GM18498 (cell line): ENCODE data around the gene SLC16A11.

Experiments
- ATAC-seq: cut with Tn5 transposase; IDR thresholded peaks from one replicate; pipeline ENCODE4 v1.9.1; 2021; ENCODE audit warnings: mild to moderate bottlenecking, moderate library complexity; ENCODE audit not compliant: unreplicated experiment

SLC16A11 gene

GRCh38 chr17:7027335-7027734 lies 16.6 kb downstream of the SLC16A11 start:
- no peak for ATAC-seq

DNA sequence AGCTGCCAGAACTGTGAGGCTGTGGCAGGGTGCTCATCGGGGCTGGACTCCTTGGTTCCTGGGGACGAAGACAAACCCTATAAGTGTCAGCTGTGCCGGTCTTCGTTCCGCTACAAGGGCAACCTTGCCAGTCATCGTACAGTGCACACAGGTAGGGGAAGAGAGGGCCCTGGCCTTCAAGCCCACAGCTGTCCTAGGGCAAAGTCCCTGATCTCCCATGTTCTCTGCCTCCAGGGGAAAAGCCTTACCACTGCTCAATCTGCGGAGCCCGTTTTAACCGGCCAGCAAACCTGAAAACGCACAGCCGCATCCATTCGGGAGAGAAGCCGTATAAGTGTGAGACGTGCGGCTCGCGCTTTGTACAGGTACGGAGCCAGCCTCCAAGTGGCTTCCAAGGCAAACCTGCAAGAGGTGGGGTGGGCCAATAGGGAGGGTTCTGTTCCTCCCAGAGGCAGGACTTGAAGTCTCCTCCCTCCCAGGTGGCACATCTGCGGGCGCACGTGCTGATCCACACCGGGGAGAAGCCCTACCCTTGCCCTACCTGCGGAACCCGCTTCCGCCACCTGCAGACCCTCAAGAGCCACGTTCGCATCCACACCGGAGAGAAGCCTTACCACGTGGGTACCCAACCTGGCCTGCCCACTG lies 17.3 kb downstream of the SLC16A11 start:
- no peak for ATAC-seq

GRCh38 chr17:7025245-7025644 lies 18.6 kb downstream of the SLC16A11 start:
- no peak for ATAC-seq

- ATAC-seq = no peak
Measured at GRCh38 chr17:7024402-7024785, 19.5 kb downstream of the SLC16A11 start.

- ATAC-seq = peak; percentile 51
Measured at GRCh38 chr17:7023576-7024401, 20.1 kb downstream of the SLC16A11 start.

DNA sequence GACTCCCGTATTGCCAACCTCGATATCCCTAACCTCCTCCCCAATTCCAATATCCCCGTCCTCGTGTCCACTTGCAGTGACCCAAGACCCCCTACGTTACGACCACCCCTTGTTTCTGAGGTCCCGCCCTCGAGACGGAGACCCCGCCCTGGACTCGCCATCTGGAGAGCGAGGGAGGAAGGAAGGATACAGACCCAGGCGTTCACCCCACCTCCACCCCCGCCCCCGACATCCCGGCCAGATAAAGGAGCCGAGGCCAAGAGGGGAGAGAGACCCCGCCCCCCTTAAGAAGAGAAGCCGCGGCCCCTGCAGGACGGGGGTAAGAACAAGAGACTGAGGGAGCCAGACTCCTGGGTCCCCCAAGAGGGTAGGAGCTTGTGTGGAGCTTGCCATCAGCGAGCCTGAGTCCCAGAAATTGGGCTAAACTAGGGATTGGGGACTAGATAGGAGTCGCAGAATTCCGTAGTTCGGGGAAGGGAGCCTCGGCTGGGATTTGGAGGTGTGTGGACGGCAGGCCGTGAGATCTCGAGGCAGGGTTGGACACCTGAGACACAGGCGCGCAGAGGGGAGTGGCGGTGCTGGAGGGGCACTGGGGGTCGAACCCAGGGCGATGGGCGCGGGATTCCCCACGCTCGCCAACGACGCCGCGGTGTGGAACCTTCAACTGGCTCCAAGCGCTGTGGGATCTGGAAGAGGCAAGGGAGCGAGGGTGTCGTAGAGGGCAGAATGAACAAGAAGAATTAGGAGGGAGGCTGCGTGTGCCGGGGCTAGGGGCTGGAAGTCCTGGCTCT lies 20.9 kb downstream of the SLC16A11 start, which contains the start of gene BCL6B:
Gene BCL6B, plus strand, starts transcription at position 270 of the 791 bp plus-strand sequence. CDS start 622 bp downstream, outside the sequence.
- no peak for ATAC-seq

DNA sequence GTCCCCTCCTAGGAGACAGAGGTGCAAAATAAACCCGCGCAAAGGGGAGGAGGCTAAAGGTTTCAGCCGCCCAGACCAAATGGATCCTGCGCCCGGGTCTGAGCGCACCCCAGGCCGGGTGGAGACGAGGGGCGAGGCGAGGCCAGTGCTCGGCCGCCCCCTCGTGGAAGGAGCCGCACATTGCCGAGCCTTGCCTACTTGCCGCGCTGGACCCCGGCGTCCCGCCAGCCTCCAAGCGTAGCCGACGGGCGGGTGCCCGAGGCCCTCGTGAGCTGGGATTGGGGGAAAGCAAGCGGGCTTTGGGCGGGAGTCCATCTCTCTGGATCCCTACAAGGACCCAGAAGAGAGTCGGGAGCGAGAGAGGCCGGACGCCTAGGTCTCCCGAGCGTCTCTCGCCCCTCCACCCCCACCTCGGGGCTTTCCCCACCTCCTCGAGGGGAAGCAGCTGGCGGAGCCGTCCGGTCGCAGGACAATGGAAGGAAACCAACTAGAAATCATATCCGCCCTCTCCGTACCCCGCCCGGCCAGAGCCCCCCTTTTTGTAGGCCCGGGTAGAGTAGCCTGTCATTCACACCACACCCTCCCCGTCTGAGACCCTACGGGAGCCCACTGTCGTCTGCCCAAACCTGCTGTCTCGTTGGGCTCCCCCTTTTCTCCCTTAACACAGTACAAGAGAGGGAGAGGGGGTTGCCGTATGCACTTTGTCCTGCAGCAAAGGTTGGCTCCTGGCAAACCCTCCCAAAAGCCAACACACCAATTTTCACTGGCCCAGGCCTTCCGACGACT lies 21.7 kb downstream of the SLC16A11 start:
- ATAC-seq = peak; percentile 62

DNA sequence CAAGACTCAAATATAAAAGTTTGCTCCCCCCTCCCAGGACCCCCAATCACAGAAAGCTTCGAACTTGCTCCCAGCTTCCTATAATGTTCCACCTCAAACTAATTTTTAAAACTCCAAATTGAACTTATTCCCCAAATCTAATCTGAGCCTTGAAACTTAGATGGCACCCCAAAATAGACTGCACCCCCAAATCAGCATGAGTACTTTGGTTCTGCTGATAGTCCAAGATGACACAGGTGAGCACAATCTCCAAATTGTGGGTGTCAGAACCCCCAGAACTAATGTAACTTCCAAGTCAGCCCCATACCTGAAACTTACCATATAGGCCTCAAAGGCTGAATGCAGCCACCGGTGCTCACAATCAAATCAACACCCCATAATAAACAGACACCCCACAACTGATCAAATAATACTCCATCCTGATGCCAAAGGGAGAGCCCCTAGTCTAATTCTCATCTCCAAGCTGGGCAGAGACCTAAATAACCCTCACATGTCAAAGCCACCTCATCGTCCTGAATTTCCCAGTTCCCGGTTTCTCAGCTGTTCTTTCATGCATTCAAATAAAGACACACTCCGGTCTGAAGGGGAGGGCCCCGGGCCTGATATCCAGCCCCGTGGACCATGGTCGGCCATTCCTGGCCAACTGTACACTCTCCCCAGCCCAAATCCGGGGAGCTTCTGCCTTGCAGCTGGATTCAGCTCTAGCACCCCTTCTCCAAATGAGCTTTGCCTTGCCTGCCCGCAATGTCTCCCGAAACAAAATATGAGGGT lies 22.8 kb downstream of the SLC16A11 start:
- no peak for ATAC-seq

DNA sequence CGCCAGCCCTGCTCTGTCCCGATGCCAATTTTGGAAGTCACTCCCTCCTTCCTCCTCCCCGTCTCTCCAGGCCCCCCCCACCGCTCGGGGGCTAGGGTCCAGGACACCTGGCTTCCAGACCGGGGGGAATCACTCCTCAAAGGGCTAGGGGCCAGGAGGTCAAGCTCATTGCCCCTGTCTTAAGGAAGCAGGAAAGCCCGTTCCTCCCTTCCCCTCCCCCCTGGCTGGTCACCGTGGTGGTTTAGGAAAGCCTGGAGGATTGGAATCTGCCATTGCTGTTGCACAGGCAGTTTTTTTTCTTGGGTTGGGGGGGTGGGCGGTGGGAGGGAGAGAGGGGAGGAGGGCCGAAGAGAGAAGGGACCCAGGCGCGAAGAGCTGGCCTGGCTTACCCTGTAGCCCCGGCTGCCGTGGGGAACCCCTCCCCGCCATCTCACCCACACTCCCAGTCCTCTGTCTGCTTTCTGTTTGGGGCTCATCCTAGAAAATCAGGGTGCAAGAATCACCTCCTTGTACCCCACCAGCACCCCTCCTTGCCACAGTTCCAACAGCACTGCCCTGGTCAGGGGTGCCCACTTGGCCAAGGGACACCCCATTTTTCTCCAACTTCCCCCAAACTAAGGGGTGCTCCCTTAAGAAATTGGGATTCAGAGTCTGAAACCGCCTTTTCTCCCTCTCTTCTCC lies 23.9 kb downstream of the SLC16A11 start:
- no peak for ATAC-seq

- ATAC-seq = no peak
Measured at GRCh38 chr17:7019367-7019766, 24.5 kb downstream of the SLC16A11 start.

DNA sequence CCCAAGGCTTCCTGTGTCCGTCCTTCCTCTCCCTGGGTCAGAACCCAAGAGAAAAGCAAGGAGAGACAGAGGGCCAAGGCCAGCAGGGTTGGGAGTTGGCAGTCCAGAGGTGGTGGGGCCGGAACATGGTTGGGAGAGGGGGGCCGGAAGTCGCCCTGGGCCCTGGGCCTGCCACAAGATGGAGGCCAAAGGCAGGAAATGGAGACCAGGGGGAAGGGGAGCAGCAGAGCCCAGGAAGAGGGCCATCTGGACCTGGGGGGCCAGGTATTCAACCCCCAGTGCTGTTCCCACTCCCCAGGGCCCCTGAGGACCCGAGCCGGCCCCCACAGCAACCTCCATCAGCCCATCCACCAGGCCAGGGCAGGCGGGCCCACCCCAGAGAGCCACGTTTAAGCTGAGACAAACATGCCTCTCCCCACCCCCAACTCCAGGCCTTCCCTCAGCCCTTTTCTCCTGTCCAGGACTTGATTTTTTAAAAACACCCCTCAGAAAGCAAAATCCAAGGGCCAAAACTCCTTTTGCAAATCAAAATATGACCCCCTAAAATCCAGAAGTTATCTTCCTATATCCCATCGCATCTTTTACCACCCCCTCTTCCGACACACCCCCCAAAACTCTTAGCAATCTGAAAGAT lies 25.4 kb downstream of the SLC16A11 start:
- ATAC-seq = no peak

DNA sequence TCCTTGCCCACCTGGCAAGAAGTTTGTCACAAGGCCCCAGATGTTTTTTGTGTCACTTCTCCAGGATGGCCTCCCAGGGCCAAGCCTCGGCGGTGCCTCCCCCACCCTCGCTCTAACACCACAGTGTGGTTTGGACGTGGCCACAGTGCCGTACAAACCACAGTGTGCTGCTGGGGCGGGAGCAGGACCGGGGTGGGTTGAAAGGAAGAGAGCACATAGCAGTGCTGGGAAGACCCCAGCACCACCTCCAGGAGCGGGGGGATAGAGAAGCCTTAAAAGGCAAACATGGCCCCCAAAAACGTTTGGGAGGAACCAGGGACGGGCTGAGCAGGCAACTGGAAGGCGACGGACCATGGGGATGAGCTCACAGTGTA lies 26.1 kb downstream of the SLC16A11 start:
- no peak for ATAC-seq

DNA sequence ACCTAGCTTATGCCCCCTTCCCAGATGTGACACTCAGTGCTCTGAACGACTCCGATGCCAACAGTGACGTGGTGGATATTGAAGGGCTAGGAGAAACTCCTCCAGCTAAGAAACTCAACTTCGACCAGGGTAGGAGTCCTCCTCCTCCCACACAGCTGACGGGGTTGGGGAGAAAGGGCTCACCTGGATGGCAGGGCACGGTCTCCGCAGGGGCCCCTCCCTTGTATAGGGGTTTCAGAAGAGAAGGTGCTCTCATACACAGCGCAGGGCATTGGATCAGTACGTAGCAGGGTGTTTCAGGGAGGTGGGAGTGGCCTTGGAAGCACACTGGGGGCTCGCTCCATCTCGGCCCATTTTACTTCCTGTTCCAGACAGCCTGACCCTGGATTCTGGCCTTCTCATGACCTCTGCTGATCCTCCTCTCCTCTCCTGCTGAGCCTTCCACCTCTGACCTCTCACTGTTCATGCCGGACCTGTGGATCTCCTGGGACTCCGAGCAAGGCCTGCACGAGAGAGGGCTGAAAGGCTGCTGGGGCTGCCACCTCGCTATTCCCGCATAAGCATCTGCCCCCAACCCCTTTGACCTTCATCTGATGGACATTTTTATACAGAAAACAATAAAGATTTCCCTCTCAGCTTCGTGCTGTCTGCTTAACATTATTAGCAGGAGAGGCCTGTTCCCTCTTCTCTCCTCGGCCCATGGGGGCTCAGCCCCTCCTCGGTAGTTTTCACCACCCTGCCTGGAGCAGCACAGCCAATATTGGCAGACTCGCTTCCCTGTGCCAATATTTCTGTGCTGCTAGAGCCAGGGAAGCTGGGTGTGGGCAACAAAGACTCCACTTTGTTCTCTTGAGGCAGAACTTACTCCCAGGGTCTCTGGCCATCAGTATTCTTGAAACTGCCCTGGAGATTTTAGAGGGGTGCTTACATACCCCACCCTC lies 26.7 kb downstream of the SLC16A11 start:
- ATAC-seq = no peak

DNA sequence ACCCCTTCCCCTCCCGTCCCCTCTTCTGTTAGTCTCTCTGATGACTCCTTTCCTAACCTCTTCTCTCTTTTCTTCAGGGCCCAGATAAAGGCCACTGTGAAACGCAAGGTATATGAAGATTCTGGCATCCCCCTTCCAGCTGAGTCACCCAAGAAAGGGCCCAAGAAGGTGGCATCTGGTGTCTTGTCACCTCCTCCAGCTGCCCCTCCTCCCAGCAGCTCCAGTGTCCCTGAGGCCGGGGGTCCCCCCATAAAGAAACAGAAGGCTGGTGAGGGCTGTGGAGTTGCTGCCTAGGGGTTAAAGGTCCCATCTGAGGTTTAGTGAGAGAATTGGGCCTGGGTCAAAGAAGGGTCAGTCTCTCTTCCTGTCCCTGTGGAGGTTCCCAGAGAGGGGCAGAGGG lies 27.5 kb downstream of the SLC16A11 start:
- no peak for ATAC-seq

- ATAC-seq = peak; percentile 14
Measured at GRCh38 chr17:7014995-7015958, 28.6 kb downstream of the SLC16A11 start.

DNA sequence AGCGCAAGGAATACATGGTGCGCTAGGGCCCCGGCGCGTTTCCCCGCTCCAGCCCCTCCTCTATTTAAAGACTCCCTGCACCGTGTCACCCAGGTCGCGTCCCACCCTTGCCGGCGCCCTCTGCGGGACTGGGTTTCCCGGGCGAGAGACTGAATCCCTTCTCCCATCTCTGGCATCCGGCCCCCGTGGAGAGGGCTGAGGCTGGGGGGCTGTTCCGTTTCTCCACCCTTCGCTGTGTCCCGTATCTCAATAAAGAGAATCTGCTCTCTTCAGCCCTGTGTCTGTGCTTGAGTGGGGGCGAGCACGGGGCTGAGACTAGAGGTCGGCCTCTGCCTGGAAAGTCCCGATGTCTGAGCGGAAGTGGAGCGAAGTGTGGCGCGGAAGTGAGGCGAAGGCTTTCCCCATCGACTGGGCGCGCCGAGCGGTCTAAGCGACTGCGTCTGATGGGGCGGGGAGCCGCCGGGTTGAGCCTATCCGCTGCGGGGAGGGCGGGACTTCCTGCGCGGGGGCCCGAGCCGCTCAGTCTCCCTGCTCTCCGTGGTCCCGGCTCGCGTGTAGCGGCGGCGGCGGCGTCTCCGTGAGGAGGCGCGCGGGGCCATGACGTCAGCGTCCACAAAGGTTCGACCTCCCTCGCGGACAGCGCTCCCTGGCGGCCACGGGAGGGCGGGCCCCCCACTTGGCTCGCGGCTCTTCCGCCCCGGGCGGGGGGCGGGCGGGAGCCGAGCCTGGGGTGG lies 29.5 kb downstream of the SLC16A11 start:
- peak; percentile 83 for ATAC-seq
